NB4 (cell line): Measurements from ENCODE around the gene EIF3M.
"Not testable (repeated sequence)": the region's sequence is repeated elsewhere in the genome, so short reads cannot be mapped to it uniquely, and the experiment has no call there.

Experiments used
- DNase-seq: peaks from one replicate; pipeline ENCODE4 v3.0.0; 2010; ENCODE audit warnings: low read depth
- H3K4me3 ChIP-seq: one replicate; pipeline ENCODE4 v1.5.1; 2011; ENCODE audit warnings: mild to moderate bottlenecking, low read depth, low read length, moderate library complexity
- MYC ChIP-seq: IDR thresholded peaks from 2 replicates; pipeline ENCODE4 v1.6.1; 2011; ENCODE audit warnings: low read depth, low read length
- POLR2A ChIP-seq: IDR thresholded peaks from 2 replicates; pipeline ENCODE4 v1.6.1; 2011; ENCODE audit warnings: mild to moderate bottlenecking; ENCODE audit not compliant: insufficient read length; ENCODE audit errors: extremely low read depth
- TF ChIP-seq, protein P1 (sequence below): IDR thresholded peaks from one replicate; pipeline ENCODE4 v1.5.1; 2012; ENCODE audit warnings: low read depth, low read length
- TF ChIP-seq, protein P2 (sequence below): IDR thresholded peaks from 2 replicates; pipeline ENCODE4 v1.6.1; 2011; ENCODE audit warnings: low read depth, low read length

EIF3M gene

DNA sequence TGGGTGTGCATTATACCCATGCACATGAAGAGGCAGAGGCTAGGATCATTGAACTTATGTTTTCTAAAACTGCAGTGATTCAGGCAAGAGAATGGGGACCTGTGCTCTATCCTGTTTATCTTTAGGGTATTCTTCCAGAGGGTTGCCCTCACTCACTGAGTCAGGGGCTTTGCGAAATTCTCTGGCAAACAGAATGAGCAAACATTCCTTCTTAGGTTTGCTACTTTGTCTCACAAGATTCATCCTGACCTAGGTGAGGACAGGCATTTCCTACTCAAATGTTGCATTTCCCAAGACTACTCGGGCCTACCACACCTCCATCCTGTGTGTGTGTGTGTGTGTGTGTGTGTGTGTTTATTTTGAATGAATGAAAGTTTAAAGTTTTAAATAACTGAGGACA lies 2.7 kb upstream of the EIF3M start:
- H3K4me3 ChIP-seq: no peak overlapping the region
- TF ChIP-seq, protein P1, sequence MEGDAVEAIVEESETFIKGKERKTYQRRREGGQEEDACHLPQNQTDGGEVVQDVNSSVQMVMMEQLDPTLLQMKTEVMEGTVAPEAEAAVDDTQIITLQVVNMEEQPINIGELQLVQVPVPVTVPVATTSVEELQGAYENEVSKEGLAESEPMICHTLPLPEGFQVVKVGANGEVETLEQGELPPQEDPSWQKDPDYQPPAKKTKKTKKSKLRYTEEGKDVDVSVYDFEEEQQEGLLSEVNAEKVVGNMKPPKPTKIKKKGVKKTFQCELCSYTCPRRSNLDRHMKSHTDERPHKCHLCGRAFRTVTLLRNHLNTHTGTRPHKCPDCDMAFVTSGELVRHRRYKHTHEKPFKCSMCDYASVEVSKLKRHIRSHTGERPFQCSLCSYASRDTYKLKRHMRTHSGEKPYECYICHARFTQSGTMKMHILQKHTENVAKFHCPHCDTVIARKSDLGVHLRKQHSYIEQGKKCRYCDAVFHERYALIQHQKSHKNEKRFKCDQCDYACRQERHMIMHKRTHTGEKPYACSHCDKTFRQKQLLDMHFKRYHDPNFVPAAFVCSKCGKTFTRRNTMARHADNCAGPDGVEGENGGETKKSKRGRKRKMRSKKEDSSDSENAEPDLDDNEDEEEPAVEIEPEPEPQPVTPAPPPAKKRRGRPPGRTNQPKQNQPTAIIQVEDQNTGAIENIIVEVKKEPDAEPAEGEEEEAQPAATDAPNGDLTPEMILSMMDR: no peak
- TF ChIP-seq MYC (no peak), POLR2A (no peak)
- TF ChIP-seq, protein P2, sequence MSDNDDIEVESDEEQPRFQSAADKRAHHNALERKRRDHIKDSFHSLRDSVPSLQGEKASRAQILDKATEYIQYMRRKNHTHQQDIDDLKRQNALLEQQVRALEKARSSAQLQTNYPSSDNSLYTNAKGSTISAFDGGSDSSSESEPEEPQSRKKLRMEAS: no peak
- DNase-seq: no peak

DNA sequence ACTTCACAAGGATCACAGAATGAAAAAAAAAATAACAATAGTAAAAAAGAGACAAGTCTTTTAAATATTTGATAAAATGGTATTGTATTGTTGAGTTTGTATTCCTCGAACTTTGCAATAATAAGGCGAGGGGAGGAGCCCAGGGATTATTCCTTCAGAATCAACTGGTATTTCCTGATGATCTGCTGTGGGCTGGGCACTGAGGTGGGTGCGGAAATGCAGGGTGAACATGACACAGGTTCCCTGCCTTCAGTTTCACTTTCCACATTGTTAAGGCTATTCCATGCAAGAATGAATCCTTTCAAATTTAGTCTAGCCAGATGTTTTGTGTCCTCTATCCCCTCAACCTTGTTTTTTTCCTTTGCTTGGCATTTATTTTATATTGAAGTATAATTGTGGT lies 2.1 kb upstream of the EIF3M start:
- no peak for DNase-seq
- H3K4me3 ChIP-seq: no peak overlapping the region
- TF ChIP-seq MYC: no peak
- TF ChIP-seq, protein P1: no peak
- no peak for TF ChIP-seq POLR2A
- TF ChIP-seq, protein P2: no peak

- peak overlapping the region; percentile 98 for H3K4me3 ChIP-seq
- TF ChIP-seq MYC (no peak), POLR2A (no peak)
- TF ChIP-seq, protein P2: no peak
- TF ChIP-seq, protein P1: no peak
- peak; percentile 24 for DNase-seq
Observed at GRCh38 chr11:32584921-32585320, 1.3 kb downstream of the EIF3M start.

GRCh38 chr11:32586576-32587190 lies 3.1 kb downstream of the EIF3M start:
- DNase-seq: peak; percentile 58
- TF ChIP-seq, protein P2: no peak
- TF ChIP-seq, protein P1: peak; percentile 23
- H3K4me3 ChIP-seq: peak overlapping the region; percentile 98

- TF ChIP-seq, protein P2: no peak
- TF ChIP-seq, protein P1: no peak
- no peak for TF ChIP-seq POLR2A
- no peak for TF ChIP-seq MYC
- H3K4me3 ChIP-seq: no peak overlapping the region
- DNase-seq: peak; percentile 89
Observed at GRCh38 chr11:32594272-32594671, 10.6 kb downstream of the EIF3M start.

- not testable (repeated sequence) for DNase-seq, H3K4me3 ChIP-seq
Observed at GRCh38 chr11:32596114-32596513, 12.5 kb downstream of the EIF3M start.
